Gastrocnemius medialis (tissue), 4 donors: Measurements from ENCODE around the gene LMO1. TPM values are rescaled to one million over a fixed set of nuclear protein-coding genes. Genes with fewer than 3 reads are reported as not detected.

Experiments used
- ATAC-seq, 2 donors: fragments of 150-250 bp; one replicate each; pipeline ENCODE4 v1.9.1; 2016
- DNase-seq, 2 donors: peaks; one replicate each; pipeline ENCODE4 v3.0.0-alpha.2; 2019
- H3K27ac ChIP-seq, 4 donors: fragments of 200-600 bp; sonication (generic); 1 replicate in 1 of 4; 2 replicates in 3 of 4; pipeline ENCODE4 v1.5.1; 2016 to 2018; ENCODE audit warnings: mild to moderate bottlenecking in 2 of 4, moderate library complexity in 1 of 4
- H3K27me3 ChIP-seq, 3 donors: fragments of 200-600 bp; sonication (generic) in 2 of 3; 1 replicate in 1 of 3; 2 replicates in 2 of 3; pipeline versions ENCODE4 v1.5.1 to v1.6.0; 2016 to 2019; ENCODE audit warnings: mild to moderate bottlenecking in 1 of 3, moderate library complexity in 1 of 3
- H3K36me3 ChIP-seq, 2 donors: fragments of 200-600 bp; sonication (generic) in 1 of 2; one replicate each; pipeline ENCODE4 v1.5.1; 2017 to 2018
- H3K4me1 ChIP-seq, 2 donors: fragments of 200-600 bp; sonication (generic) in 1 of 2; one replicate each; pipeline ENCODE4 v1.5.1; 2016 to 2017; ENCODE audit warnings: mild to moderate bottlenecking in 2 of 2
- H3K4me3 ChIP-seq, 4 donors: fragments of 200-600 bp; sonication (generic) in 3 of 4; 1 replicate in 1 of 4; 2 replicates in 3 of 4; pipeline ENCODE4 v1.5.1; 2016 to 2019; ENCODE audit warnings: mild to moderate bottlenecking in 2 of 4
- H3K9me3 ChIP-seq, 3 donors: fragments of 200-600 bp; sonication (generic) in 2 of 3; 1 replicate in 1 of 3; 2 replicates in 2 of 3; pipeline ENCODE4 v1.5.1; 2016 to 2019
- POLR2A ChIP-seq, 2 donors: fragments of 450-650 bp; IDR thresholded peaks; one replicate each; pipeline ENCODE4 v1.6.1; 2017; ENCODE audit warnings: antibody characterized with exemption in 2 of 2, mild to moderate bottlenecking in 2 of 2, moderate library complexity in 2 of 2
- in situ Hi-C, 4 donors: fragments of 200-750 bp; cut with MboI; loops; one replicate each; pipeline versions ENCODE4 v1.15.0 to v1.8.0; 2017; ENCODE audit warnings: low sequenced_read_pairs in 4 of 4
- intact Hi-C: fragments of 100-400 bp; cut with DNase I; formaldehyde crosslinking; loops from one replicate; pipeline ENCODE4 v1.15.1; 2023; ENCODE audit warnings: low total_unique reads
- total RNA-seq, 4 donors: library from RNA; depleted of rRNA; stranded (reverse); fragments of >200 nt; gene quantifications; one replicate each; pipeline versions ENCODE4 v1.1.0 to v1.2.3, GENCODE V29; 2016
- TF ChIP-seq, protein P1 (sequence below), 5 experiments: fragments of 450-650 bp in 3 of 5; fragments of 200-600 bp in 2 of 5; sonication (generic) in 2 of 5; IDR thresholded peaks in 4 of 5; conservative IDR thresholded peaks in 1 of 5; 1 replicate in 4 of 5; 2 replicates in 1 of 5; pipeline ENCODE4 v1.5.1; 2016 to 2019; ENCODE audit warnings: antibody characterized with exemption in 5 of 5, mild to moderate bottlenecking in 3 of 5, moderate library complexity in 3 of 5

Gene LMO1
- total RNA-seq, 4 donors from 2014 or later, result 2.2 to 7.0 (median 2.5) TPM

DNA sequence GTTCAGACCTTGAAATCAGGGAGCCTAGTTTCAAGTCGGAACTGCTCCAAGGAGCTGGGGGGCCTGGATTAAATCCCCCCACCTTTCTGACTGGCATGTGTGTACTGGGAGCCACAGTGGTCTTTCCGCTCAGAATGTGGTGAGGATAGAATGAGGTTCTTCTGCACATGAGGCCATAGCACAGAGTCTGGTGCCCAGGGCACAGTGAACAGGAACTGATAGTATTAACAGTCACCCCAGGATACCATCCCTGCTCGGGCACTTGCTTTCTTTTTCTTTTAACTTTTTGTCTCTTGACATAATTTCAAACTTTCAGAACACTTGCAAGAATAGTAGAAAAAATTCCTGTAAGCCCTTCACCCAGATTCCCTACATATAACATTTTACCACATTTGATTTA, 28.8 kb downstream of the LMO1 start:
- H3K4me1 ChIP-seq, result peaks cover 5 to 8% of the 10 kb centered on the region in 2 donors
- no peaks in the 10 kb centered on the region for H3K27me3 ChIP-seq
- H3K36me3 ChIP-seq, result no peaks in the 10 kb centered on the region
- DNase-seq (no peak), ATAC-seq (no peak)
- H3K4me3 ChIP-seq, result no peak overlapping the region
- no peaks in the 10 kb centered on the region for H3K9me3 ChIP-seq
- peak overlapping the region in 3 of 4 donors; percentile 64 to 70 (median 67) for H3K27ac ChIP-seq
- TF ChIP-seq, protein P1, sequence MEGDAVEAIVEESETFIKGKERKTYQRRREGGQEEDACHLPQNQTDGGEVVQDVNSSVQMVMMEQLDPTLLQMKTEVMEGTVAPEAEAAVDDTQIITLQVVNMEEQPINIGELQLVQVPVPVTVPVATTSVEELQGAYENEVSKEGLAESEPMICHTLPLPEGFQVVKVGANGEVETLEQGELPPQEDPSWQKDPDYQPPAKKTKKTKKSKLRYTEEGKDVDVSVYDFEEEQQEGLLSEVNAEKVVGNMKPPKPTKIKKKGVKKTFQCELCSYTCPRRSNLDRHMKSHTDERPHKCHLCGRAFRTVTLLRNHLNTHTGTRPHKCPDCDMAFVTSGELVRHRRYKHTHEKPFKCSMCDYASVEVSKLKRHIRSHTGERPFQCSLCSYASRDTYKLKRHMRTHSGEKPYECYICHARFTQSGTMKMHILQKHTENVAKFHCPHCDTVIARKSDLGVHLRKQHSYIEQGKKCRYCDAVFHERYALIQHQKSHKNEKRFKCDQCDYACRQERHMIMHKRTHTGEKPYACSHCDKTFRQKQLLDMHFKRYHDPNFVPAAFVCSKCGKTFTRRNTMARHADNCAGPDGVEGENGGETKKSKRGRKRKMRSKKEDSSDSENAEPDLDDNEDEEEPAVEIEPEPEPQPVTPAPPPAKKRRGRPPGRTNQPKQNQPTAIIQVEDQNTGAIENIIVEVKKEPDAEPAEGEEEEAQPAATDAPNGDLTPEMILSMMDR (IDR thresholded peaks at IDR 0.05 in 4 of 5, conservative IDR thresholded peaks at IDR 0.05 in 1 of 5), result no peak
- no peak for TF ChIP-seq POLR2A (IDR thresholded peaks at IDR 0.05)
- intact Hi-C loops, result no loop called here
- in situ Hi-C loops, result loop anchor here in 1 of 4 donors (25.0 kb wide), 1 partner anchor 727 kb away; the partner anchor contains the start of gene TMEM9B

DNA sequence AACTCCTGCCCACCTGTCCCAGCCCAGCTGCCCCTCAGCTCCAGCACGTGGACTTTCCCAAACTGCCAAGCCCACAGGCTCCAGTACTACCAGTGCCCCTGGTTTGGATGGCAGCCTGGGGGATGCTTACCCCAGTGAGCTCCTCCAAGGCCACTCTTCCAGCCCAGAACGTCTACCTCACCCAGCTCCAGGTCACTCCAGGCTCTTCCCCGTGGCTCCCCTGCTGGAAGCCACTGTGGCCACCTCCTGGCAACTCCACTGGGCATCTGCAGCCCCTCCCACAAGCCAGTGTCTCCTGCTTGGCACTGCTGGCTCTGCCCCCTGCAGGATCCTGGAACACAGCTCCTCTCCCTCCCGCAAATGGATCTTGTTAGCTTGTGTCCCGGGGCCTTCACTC, 29.3 kb downstream of the LMO1 start:
- ATAC-seq (peak; percentile 9 to 68), DNase-seq (peak in 1 of 2 donors; percentile 25)
- intact Hi-C loops, result no loop called here
- TF ChIP-seq POLR2A (IDR thresholded peaks at IDR 0.05), result no peak
- TF ChIP-seq, protein P1 (IDR thresholded peaks at IDR 0.05 in 4 of 5, conservative IDR thresholded peaks at IDR 0.05 in 1 of 5), result no peak
- no peaks in the 10 kb centered on the region for H3K27me3 ChIP-seq
- H3K9me3 ChIP-seq, result no peaks in the 10 kb centered on the region
- peak overlapping the region in 3 of 4 donors; percentile 64 to 70 (median 67) for H3K27ac ChIP-seq
- no peak overlapping the region for H3K4me3 ChIP-seq
- H3K36me3 ChIP-seq, result no peaks in the 10 kb centered on the region
- H3K4me1 ChIP-seq, result peaks cover 5 to 8% of the 10 kb centered on the region in 2 donors
- in situ Hi-C loops, result loop anchor here in 1 of 4 donors (25.0 kb wide), 1 partner anchor 728 kb away; the partner anchor contains the start of gene TMEM9B

DNA sequence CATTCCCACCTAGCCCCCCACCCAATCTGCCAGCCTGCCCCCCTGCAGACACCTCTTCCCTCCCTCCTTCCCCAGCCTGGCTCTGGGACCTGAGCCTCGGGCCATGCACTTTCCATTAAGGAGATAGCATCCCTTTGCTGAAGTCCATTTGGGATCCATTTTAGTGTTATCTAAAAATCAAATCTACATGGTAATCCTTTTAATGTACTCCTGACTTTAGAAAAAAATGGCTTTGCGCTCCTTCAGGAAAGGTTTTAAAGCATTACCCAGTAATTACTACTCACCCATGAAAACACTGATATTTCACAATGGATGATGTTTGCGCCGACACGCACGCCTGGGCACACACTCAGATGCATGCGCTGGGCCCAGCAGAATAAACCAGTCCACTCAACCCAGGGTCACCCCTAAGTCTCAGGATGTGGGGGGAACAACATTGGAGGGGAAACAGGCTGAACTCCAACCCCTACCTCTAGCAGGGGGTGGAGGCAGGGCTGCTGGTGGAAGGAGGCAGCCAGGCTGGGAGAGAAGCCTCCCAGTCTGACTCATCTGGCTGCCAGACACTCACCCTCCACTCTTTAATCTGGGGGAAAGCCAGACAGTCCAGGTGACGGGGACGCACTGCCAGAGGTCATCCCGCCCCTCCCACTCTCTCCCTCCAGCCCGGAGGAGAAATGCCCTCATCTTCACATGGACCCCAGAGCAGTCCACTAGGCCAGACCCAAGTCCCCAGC, 29.8 kb downstream of the LMO1 start:
- DNase-seq, result peak in 1 of 2 donors; percentile 64
- Histone ChIP-seq H3K27ac (peak overlapping the region in 3 of 4 donors; percentile 64 to 70 (median 67)), H3K36me3 (no peaks in the 10 kb centered on the region), H3K4me3 (no peak overlapping the region), H3K4me1 (peaks cover 5 to 8% of the 10 kb centered on the region in 2 donors), H3K27me3 (no peaks in the 10 kb centered on the region), H3K9me3 (no peaks in the 10 kb centered on the region)
- peak; percentile 84 to 92 for ATAC-seq
- in situ Hi-C loops, result loop anchor here in 1 of 4 donors (25.0 kb wide), 1 partner anchor 728 kb away; the partner anchor contains the start of gene TMEM9B
- intact Hi-C loops, result no loop called here
- TF ChIP-seq, protein P1 (IDR thresholded peaks at IDR 0.05 in 4 of 5, conservative IDR thresholded peaks at IDR 0.05 in 1 of 5), result no peak
- no peak for TF ChIP-seq POLR2A (IDR thresholded peaks at IDR 0.05)

DNA sequence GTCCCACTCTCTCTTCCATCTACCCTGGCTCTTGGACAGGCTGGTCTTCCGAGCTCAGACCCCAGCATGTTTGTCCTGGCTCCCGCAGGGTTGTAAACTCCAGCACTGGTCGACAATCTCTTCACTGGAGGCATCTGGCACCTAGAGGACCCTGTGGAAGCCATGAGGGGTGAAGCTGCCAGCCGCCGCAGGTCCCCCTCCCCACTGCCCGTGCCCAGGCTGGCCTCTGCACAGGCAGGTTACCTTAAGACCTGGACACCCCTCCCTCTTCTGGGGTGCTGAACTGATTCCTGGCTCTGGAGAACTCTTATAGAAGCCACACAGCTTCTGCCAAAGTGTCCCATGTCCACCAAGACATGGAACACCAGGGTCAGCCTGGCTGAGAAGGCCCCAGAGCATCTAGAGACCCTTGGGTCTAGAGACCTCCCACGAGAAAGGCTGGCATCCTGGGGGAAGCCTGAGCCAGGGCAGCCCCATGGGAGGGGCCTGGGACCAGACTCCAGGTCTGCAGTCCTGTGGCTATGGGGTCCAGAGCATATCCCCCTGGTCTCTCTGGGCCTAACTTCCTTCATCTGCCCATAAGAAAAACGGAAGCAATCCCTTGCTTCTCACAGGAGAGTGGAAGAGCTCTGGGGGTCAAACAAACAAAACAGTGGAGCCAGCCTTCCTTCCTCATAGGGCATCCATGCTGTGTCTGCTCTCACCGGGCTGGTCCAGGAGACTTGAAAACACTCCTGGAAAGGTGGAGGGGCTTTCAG, 30.6 kb downstream of the LMO1 start:
- DNase-seq, result no peak

More for the DNA sequence above, 30.6 kb downstream of the LMO1 start:
- TF ChIP-seq, protein P1 (IDR thresholded peaks at IDR 0.05 in 4 of 5, conservative IDR thresholded peaks at IDR 0.05 in 1 of 5), result no peak
- no peak for TF ChIP-seq POLR2A (IDR thresholded peaks at IDR 0.05)
- peak overlapping the region in 1 of 4 donors; percentile 64 for H3K27ac ChIP-seq
- in situ Hi-C loops (loop anchor here in 1 of 4 donors (25.0 kb wide), 1 partner anchor 729 kb away; the partner anchor contains the start of gene TMEM9B), intact Hi-C loops (no loop called here)
- H3K4me3 ChIP-seq, result no peak overlapping the region
- no peaks in the 10 kb centered on the region for H3K9me3 ChIP-seq
- H3K27me3 ChIP-seq, result no peaks in the 10 kb centered on the region
- ATAC-seq, result no peak
- H3K4me1 ChIP-seq, result peaks cover 5 to 8% of the 10 kb centered on the region in 2 donors
- no peaks in the 10 kb centered on the region for H3K36me3 ChIP-seq
